ENCODE results near the gene ZNF618. TPM values are rescaled to one million over a fixed set of nuclear protein-coding genes. Genes with fewer than 3 reads are reported as not detected.

The ZNF618 gene
- total RNA-seq, 1 donor from 2014 or later, result 7.8 TPM

DNA sequence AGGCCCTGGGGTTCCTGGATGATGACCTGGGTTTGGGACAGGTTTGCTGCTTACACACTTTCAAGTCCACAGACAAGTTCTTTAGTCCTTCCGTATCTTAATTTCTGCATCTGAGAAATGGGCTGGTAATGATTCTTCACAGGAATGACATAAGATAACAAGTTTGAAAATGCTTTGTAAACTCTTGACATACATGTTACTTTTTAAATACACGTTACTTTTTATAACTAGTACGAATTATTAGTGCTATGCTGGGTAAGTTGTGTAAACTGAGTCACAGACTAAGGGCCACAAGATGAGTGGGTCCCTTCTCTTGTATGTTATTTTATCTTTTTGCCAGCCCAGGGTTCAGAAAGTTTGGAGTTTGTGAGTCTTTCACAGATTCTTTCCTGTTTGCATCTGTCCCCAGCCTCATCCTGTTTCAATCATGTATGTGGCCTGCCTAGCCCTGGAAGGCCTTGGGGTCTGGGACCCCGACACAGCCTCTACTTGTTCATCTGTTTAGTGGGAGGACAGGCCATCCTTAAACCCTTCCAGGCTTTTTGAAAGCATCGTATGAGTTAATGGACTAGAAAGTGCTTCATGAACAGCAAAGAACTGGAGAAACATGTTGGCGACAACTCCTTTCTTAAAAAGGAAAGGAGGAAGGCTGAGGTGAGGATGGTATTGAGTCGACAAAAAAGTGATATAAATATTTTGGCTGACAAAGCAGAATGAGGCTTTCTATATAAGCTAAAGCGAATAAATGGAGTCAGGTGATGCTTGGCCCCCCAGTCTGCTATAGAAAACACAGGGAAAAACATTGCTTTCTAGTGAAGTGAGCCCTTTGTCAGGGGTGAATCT, 9.3 kb downstream of the ZNF618 start:
- no peak for DNase-seq

DNA sequence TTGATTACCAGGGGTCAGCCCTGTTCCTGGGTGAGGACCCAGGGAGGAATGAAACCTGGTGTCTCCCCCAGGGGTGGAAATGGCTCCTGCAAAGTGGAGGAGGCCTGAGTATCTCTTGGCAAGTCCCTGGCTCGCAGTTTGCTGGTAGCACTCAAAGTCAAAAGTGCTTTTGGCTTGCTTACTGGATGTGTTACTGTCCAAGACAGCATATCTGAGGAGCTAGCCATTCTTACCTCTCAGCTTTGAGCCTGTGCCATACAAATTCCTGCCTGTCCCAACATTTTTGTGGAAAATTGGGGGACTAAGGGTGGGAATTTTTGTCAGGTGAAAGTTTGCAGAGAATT, 9.9 kb downstream of the ZNF618 start:
- no peak for DNase-seq

DNA sequence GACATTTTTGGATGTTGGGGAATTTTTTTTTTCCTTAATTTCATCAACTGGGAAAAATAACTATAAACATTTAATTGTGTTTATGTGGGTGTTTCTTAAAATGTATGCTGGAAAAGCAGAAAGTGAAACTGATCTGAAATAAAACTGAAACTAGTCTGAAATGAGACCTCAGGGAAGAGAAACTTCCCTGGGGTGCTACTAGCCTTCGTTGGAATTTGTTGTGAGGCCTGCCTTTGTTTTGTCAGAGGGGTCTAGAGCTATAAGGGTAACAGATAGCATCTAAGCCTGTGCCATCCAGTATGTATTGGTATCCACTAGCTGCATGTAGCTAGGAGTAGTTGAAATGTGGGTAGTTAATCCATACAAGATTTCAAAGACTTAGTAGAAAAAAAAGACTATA, 10.4 kb downstream of the ZNF618 start:
- DNase-seq, result peak; percentile 19

DNA sequence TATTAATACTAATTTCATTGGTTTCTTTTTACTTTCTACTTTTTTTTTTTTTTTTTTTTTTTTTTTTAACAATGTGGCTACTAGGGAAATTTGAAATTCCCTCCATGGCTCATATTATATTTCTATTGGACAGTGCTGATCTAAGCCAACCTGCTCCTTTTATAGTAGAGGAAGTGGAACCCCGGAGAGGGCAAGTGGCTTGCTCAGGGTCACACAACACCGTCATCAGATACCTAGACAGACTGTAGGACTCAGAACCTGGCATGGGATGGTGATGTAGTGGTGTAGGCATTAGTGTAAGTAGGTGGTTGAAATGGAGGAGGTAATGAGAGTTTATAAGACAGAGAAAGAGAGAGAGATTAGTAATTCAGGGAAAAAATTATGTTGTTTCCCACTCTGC, 10.8 kb downstream of the ZNF618 start:
- DNase-seq, result no peak

DNA sequence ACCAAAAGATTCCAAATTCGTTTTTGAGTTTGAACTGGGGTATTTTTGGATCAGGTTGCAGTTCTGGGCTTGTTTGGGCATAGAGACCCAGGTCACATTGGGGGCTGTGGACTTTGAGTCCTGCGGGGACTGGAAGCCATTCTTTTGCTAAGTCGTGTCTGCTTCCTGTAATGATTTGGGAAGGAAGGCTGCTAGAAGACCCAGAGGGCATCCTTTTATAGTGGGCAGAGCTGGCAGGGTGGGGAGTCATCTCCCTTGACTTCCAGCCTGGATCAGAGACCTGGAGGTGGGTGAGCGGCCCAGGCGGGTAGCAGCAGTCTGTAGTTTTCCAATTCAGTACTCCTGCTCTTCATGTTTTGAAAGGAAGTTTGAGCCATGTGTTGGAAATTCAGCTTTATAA, 11.3 kb downstream of the ZNF618 start:
- DNase-seq, result no peak

DNA sequence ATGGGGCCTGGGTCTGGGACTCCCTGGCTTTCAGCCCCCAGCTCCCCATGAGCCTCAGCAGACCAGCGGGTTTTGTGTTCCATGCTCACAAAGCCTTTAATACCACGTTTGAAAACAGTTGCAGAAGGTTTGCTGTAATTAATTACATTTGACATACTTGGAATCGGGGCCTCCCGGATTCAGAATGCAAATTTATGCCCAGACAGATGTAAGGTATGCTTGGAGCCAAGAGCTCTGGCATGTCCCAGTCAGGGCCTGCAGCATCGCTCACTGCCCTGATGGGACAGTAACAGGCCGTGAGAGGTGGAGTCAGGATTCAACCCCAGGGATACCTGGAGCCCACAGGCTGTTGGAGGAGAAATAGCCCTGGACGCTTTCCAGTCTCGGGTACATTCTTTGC, 12.2 kb downstream of the ZNF618 start:
- DNase-seq, result peak; percentile 67

DNA sequence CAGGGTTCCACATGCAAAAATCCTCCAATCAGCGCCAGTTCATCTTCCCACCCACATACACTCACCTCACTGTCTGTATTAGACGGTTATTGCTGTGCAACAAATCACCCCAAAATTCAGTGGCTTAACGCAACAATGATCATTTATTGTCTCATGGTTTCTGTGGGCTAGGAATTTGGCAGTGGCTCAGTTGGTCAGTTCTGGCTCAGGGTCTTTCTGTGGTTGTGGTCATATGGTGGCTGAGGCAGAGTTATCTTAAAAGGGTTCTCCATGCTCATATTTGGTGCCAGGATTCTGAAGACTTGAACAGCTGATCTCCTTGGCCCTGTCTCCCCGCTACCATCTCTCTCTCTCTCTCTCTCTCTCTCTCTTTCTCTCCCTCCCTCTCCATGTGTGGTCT, 12.9 kb downstream of the ZNF618 start:
- no peak for DNase-seq

DNA sequence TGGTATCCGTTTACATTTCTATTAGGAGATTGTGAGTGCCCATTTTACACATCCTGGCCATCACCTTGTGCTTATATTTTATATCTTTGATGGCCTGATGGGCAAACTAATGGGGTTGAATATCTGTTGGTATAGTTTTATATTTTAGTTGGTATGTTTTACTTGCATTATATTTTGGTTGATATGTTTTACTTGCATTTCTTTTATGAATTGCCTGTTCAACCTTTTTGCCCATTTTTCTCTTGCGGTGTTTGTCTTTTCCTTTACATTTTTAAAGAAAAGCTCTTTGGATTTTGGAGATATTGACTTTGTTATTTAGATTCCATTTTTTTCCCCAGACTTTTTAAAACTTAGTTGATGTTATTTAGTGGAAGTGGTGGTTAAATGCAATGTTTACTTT, 14.6 kb downstream of the ZNF618 start:
- no peak for DNase-seq

DNA sequence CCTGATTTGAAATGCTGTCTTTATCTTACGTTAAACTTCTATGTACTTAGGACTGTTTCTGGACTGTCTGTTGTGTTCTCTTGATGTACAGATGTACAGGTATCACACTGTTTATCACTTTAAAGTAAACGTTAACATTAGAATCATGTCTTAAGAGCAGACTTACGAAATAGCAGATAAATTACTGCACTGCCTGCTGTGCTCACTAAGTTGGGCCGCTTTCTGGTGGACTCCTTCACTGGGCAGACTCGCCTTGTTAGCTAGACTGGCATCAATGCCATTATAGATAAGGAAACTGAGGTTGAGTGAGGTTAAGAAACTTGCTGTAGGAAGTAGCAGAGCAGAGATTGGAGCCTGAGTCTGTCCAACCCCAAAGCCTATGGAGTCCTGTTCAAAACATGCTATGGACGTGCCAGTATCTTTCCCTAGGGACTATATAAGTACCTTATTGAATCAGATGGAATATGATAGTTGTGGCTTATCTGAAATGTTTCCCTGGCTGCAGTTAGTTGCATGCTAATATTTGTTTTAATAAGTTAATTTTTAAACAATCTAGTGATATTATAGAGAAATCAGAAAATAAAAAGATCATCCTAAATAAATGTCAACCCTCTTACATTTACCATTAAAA, 16.9 kb downstream of the ZNF618 start:
- no peak for DNase-seq

DNA sequence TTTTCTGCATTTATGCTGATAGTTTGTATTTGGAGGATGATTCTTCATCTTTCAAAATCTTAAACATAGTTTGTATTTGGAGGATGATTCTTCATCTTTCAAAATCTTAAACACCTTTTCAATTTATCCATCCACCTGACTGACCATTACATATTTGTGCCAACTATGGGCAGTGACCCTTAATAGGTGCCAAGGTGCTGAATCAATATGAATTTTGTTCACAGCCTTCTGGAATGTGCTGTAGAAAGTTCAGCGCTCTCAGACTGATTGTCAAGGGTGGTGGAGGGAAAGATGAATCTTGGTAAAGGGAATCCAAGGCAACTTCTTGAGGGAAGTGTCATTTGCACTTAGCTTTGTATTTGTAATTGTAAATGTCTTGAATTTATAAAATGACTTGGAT, 18.1 kb downstream of the ZNF618 start:
- no peak for DNase-seq

DNA sequence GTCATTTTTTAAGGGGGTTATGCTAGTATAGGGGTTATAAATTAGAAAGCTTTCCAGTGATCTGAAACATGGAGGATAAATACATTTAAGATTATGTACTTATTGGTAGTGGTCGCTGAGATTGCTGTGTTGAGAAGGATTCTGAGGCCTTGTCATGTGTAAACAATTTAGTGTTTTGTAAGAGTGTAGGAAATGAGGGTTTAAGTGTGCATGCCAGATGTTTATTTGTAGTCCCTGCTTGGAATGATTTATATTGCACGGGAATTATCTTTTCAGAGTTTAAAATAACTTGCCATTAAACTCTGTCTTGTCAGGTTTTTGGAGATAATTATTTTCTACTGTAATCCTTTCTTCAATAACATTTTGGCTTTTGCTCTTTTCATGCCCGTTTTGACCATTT, 19.4 kb downstream of the ZNF618 start:
- peak; percentile 88 for DNase-seq

DNA sequence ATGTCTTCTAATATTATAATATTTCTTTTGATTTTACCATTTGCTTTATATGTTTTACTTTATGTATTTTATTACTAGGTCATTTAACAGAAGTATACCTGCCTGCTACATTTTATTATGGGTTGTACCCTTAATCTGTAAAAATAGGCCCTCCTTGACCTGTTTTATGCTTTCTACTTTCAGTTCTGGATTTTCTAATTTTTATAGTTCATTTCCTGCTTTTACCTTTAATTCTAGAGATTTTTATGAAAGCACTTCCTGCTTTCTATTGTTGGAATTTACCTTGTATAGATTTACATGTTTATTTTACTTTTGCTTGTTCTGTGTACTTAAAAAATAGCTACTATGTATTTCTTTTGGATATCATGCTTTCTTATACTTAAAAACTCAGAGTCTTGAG, 20.6 kb downstream of the ZNF618 start:
- no peak for DNase-seq

DNA sequence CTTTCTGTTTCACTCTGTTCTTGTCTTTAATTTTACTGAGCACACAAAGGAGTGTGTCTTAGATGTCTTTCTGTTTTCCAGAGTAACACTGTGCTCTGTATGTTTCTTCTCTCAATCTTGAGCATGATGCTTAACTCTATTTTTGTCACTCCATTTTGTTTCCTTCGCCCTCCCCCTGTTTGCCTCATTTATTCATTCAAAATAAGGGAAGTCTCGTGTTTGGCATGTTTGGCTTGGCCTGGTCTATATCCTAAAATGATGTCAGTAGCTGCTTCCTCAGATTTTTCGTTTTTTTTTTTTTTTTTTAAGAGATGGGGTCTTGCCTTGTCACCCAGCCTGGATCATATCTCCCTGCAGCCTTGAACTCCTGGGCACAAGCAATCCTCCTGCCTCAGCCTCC, 22.0 kb downstream of the ZNF618 start:
- DNase-seq, result no peak

DNA sequence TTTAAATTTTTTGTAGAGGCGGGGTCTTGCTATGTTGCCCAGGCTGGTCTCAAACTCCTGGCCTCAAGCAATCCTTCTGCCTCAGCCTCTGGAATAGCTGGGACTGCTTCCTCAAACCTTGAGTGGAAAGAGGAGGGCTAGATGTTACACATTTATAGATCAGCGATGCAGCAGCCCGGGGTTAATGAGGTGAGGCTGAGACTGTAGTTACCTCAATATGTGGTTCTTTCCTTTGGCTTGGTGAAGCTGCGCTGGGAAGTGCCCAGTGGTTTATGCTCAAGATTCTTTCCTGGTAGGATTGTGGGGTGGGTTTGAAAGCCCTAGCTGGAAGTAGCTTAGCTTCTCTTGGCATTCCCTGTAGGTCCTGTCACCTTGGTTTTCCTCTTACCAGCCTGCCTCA, 22.5 kb downstream of the ZNF618 start:
- no peak for DNase-seq

DNA sequence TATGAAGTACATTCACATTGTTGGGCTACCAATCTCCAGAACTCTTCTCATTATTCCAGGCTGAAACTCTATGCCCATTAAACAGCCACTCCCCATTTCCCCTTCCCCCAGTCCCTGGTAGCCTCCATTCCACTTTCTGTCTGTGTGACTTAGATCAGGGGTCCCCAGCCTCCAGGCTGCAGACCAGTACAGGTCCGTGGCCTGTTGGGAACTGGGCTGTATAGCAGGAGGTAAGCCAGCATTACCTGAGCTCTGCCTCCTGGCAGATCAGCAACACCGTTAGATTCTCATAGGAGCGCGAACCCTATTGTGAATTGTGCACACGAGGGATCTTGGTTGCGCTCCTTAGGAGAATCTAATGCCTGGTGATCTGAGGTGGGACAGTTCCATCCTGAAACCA, 23.1 kb downstream of the ZNF618 start:
- no peak for DNase-seq

DNA sequence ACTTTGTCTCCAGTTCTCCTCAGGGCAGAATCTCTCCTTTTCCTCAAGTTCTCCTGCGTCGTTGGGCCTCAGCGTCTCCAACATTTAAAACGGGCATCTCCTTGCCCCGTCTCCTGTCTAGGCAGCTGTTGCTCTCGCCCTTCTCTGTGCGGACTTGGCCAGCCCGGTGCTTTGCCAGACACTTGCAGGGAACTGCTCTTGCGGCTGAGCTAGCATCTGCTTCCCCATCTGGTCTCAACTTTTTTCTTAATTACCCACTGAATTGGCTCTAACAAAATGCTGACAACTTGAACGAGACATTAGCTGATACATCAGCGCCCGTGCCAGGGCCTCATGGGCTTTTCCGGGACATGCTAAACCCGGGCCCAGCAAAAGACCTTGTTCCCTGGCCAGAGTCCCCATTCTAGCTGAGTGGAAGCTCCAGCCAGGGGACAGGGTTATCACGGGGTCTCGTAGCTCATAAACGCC, 25.1 kb downstream of the ZNF618 start:
- DNase-seq, result peak; percentile 49

DNA sequence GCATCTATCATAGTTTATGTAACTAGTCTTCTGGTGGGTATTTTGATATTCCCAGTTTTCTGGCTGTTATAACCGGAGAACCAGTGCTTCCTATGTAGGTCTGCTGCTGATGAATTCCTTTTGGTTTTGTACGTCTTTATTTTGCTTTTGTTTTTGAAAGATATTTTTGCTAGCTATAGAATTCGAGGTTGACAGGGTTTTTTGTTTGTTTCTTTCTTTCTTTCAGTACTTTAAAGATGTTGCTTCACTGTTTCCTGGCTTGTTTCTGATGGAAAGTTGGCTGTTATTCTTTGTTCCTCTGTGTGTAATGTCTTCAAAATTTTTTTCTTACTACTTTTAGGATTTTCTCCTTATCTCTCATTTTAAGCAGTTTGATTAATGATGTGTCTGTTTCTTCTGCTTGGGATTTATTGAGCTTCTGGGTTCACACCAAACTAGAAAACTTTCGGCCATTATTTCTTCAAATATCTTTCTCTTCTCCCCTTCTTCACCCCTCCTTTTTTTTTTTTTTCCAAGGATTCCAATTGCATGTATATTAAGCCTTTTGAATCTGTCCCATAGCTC, 27.5 kb downstream of the ZNF618 start:
- DNase-seq, result peak; percentile 8

DNA sequence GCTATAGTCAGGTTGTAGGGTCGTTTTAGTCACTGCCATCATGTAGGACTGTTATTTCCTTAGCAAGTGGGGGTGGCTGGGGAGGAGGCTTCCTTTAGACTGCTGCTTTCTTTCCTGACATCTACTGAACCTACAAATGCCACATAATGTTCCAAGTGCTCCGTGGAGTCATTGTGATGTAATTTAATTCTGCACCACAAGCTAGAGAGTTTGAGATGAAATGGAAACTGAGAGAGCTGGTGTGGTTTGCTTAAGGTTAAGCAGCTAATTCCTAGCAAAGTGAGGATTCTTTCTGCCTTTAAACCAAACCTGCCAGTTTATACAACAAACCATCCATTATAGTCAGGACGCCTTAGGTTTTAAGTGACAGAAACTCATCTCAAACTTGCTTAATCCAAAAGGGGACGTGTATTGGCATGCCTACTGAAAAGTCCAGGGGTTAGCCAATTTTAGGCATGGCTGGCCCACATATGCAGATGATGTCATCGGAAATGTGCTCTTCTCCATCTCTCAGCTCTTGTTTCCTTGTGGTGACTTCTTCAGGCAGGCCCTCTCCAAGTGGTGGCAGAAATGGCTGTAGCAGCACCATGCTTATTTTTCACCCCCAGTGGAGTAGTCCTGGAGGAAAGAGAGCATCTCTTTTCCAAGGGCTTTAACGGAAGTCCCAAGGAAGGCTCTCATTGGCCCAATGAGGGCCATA, 30.5 kb downstream of the ZNF618 start:
- DNase-seq, result no peak

DNA sequence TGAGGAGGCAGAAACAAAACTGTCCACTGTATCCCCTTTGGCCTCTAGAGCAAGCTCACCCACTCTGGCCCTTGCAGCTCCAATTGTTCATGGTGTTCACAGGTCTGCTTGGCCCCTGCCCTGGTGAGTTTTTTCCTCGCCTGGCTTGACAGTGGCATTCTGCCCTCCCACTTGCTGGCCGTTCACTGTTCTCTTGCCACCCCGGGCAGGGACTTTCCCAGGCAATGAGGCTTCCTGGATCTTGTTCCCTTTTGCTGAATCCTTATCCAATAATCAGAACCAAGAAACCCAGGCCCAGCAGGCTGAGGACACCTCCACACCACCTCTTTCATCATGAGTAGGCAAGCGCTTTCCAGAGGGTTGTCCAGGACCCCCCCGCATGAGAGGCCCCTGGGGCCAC, 31.2 kb downstream of the ZNF618 start:
- DNase-seq, result no peak

DNA sequence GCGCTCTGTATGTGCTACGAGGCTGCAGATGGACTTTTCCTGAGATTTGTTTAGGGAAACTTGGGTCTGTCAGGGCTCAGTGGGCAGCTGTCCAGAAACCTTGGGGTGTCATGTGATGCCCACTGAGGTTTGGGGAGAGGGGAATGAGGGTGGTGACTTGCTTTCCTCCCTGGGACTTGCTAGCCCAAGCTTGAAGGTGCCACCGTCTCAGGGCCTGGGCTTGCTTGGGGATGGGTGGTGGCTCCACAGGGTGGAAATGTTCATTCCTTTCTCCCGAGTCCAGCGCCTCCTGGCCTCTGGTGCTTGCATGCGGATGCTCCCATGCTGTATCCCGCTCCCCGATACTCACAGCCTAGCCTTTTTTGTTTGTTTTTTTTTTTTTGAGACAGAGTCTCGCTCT, 33.3 kb downstream of the ZNF618 start:
- DNase-seq, result no peak

DNA sequence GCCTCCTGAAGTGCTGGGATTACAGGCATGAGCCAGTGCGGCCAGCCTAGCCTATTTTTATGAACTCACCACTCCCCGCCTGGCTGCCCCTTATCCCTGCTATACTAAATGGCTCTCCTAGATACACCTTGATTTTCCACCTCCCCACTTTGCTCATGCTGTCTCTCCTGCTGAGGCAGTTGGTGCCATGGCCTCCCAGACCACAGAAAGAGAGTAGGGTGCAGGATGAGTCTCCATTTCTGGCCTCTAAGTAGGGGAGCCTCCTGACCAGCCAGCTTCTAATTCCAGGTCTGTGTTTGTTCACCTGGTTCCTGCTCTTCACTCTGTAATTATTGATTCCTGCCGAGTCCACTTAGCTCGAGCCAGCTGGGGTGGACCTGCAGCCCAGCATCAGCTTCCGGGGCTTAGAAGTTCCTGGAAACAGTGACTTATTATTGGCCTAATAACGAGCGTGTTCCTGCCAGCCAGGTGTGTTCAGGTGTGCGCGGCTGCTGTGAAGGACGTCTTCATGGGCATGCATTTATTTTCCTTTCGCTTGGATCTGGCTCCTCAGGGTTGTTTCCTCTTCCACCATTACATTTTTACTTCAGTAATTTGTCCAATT, 34.0 kb downstream of the ZNF618 start:
- no peak for DNase-seq

DNA sequence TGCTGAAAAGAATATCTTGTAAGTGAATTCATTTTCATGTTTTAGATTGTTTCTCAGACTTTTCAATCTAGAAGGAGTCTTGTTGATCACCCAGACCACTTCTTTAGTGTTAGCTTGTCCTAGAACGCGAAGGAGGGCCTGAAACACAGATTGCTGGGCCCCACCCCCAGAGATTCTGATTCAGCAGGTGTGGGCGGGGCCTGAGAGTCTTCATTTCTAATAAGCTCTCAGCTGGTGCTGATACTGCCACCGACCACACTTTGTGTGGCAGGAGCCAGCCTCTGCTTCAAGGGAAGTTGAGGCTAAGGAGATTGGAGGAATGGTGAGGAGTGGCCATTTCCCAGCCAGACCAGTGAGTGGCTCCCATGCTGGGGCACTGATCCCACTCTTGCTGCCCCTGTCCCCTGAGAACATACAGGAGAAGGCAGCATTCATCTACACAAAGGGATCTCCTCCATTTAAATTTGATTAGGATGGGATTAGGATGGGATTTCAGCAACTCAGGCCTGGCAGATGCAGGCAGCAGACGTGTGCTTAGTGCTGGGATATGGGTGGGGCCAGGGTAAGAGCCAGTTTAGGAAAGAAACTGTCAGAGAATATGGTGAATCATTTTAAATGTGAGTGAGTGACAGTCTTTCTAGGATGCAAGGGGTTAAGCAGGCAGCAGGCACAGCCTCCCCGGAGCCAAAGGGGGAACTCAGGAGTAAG, 35.9 kb downstream of the ZNF618 start:
- no peak for DNase-seq
